DMS79 treated with DMSO at 0.1 percent for 48 hours (cell line): ENCODE data around the gene CALML4.
"Not testable (repeated sequence)": the region's sequence is repeated elsewhere in the genome, so short reads cannot be mapped to it uniquely, and the experiment has no call there.

ENCODE experiments used
- DNase-seq: peaks from one replicate; lab custom pipeline; 2025; lab: John Stamatoyannopoulos, UW

The CALML4 gene

GRCh38 chr15:68204776-68205557, at the start of gene CALML4:
TSS of gene CALML4 (minus strand) at chr15:68205332. CDS start at chr15:68205247, 85 bp downstream.
- no peak for DNase-seq

- DNase-seq: peak; percentile 38
These were observed 47.9 kb upstream of the CALML4 start for GRCh38 chr15:68252925-68253534.

DNA sequence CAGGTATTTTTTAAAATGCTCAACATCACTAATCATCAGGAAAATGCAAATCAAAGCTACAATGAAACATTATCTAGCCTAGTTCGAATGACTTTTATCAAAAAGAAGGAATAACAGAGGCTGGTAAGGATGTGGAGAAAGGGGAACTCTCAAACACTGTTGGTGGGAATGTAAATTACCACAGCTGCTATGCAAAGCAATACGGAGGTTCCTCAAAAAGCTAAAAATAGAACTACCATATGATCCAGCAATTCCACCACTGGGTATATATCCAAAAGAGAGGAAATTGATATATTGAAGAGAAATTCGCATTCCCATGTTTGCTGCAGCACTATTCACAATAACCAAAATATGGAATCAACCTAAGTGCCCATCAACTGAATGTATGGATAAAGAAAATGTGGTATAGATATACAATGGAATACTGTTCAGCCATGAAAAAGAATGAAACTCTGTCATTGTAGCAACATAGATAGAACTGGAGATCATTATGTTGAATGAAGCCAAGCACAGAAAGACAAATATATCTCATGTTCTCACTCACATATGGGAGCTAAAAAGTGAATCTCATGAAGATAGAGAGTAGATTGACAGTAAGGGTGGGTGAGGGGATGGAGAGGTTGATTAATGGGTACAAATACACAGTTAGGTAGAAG, 44.1 kb upstream of the CALML4 start:
- DNase-seq: no peak

- no peak for DNase-seq
These were observed 39.1 kb upstream of the CALML4 start for GRCh38 chr15:68244235-68244634.

GRCh38 chr15:68241088-68241935, 36.2 kb upstream of the CALML4 start:
- DNase-seq: no peak

DNA sequence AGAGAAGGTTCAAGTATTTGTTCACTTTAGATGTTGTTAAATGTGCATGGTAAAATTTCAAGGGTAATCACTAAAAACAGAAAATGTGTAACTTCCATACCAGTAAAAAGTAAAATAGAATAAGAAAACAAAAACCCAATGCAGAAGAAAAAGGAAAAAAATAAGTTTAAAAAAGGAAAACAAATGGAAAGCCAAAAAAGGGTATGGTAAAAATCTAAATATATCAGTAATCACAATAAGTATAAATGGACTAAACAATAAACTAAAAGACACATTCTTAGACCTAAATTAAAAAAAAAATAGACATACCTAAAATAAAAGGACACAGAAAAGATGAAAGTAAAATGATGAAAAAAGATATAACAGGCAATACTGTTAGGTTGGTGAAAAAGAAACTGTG, 33.9 kb upstream of the CALML4 start:
- DNase-seq: no peak

GRCh38 chr15:68235022-68235421, 29.9 kb upstream of the CALML4 start:
- no peak for DNase-seq

DNA sequence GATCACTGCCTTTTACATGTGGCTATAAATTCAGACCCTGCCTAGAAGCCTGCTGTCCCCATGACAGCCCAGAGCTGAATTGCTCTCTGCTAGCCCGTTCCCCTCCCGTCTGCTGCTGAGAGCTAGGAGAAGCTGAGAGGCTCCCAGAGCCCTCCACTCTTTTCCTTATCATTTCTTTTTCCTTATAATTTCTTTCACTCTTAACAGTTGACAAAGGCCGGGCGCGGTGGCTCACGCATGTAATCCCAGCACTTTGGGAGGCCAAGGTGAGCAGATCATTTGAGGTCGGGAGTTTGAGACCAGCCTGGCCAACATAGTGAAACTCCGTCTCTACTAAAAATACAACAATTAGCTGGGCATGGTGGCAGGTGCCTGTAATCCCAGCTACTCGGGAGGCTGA, 29.4 kb upstream of the CALML4 start:
- DNase-seq: not testable (repeated sequence)

GRCh38 chr15:68234060-68234459, 28.9 kb upstream of the CALML4 start:
- DNase-seq: no peak

GRCh38 chr15:68232937-68233336, 27.8 kb upstream of the CALML4 start:
- no peak for DNase-seq

DNA sequence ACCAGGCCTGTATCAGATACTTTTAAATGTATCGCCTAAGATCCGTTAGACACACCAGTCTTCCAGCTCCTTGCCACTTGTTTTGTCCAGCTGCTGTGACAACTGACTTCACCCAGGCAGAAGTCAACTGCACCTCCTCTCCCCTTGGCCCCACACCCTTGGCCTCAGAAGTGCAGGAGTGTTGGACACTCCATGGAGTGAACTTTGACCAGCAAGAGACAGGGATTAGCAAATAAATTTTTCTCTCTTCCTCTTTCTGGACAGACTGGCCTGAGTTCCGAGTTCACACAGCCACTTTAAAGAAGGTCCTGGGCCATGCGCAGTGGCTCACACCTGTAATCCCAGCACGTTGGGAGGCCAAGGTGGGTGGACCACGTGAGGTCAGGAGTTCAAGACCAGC, 27.3 kb upstream of the CALML4 start:
- DNase-seq: no peak

DNA sequence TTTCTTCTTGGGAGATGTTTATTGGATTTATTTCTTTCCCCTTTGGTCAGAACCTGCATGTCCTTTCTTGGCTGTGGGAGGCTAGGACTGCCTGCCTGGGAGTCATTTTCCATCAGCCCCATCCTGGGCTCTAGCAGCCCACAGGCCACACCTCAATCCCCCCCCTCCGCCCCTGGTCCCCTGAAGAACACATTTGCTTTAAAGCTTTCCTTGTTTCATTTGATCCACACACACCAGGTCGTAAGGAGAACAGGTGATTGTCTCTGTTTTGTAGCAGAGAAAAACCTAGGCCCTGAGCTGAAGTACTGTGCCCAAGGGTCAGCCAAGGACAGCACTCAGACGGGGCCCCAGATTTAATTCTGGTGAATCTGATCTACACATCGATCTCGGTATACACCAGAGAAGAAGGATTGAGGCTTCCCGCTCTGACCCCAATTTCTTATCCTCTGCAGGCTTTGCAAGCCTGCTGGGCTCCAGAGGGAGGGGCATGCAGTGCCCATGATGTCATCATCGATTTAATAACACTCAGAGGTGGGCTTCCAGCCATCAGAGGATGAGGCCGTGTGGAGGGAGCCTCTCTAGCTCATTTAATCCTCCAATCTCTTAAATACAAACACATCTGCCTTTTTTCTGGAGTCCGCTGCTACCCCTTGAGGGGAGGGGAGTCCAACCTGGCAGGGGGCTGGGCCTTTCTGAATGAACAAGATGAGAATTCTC, 26.1 kb upstream of the CALML4 start:
- DNase-seq: no peak

GRCh38 chr15:68230157-68231100, 25.3 kb upstream of the CALML4 start:
- peak; percentile 20 for DNase-seq

GRCh38 chr15:68229386-68230156, 24.4 kb upstream of the CALML4 start, which contains the start of gene CLN6:
TSS of gene CLN6 (minus strand) at chr15:68229728. CDS start at chr15:68229584, 144 bp downstream.
- peak; percentile 56 for DNase-seq

GRCh38 chr15:68228971-68229385, 23.8 kb upstream of the CALML4 start:
- no peak for DNase-seq

DNA sequence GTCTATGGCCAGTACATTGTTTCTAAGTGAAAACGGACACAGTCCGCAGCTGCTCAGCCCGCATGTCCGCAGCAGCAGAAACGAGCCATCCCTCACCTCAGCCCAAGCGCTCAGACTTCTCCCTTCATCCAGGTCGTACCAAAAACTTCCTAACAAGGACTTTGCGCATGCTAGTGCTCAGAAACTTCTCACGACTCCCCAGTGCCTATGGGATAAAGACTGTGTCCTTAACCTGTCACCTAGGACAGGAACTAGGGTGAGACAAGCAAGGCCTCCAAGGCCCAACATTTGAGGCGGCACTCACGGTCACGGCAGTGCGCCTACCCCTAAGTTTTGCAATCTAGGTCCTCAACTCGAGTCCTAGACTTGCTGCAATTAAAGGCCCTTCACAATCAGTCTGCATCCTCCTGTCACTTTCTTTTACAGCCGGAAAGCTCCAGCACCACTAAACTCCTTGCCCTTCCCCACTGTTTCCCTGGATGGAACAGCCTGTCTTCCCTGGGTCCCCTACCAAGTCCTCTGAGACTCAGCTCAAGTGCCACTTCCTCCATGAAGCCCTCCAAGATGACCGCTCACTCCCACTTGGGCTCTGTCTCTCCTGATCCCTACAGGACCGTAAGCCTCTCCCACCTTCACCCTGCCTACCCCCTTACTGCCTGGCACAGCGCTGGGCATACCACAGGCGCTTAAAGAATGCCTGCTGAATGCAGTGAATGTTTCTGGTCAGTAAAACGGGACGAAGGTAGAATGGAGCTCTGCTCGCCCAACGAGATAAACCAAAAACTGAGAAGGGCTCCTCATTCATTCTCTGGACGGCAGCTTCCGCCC, 23.2 kb upstream of the CALML4 start:
- DNase-seq: peak; percentile 0

GRCh38 chr15:68227643-68228142, 22.6 kb upstream of the CALML4 start:
- no peak for DNase-seq

DNA sequence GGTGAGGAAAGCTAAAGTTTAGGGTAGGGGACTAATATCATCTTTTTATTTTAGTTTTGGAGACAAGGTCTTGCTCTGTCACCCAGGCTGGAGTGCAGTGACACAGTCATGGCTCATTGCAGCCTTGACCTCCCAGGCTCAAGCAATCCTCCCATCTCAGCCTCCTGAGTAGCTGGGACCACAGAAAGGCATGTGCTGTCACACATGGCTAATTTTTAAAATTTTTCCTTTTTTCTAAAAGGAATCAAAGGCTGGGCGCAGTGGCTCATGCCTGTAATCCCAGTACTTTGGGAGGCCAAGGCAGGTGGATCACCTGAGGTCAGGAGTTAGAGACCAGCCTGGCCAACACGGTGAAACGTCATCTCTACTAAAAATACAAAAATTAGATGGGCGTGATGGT, 20.3 kb upstream of the CALML4 start:
- not testable (repeated sequence) for DNase-seq
